WTC11 (cell line): ENCODE measurements around the gene UBXN4.

ENCODE experiments used
- ATF6 ChIP-seq: sonication (generic); formaldehyde crosslinking; IDR thresholded peaks from 2 replicates; pipeline ENCODE4 v1.8.1; 2023; ENCODE audit warnings: mild to moderate bottlenecking, missing genetic modification reagents
- CTCF ChIP-seq: fragments of 200-600 bp; IDR thresholded peaks from 2 replicates; pipeline ENCODE4 v1.8.0; 2022; ENCODE audit warnings: antibody characterized with exemption
- EMX1 ChIP-seq: fragments of 250-450 bp; sonication (Bioruptor Pico); IDR thresholded peaks from 2 replicates; pipeline ENCODE4 v1.8.0; 2021; ENCODE audit warnings: mild to moderate bottlenecking
- SP1 ChIP-seq: sonication (generic); formaldehyde crosslinking; conservative IDR thresholded peaks from 2 replicates; pipeline ENCODE4 v1.8.1; 2022; ENCODE audit warnings: missing genetic modification reagents
- USF2 ChIP-seq: sonication (generic); formaldehyde crosslinking; IDR thresholded peaks from 2 replicates; pipeline ENCODE4 v1.8.1; 2023; ENCODE audit warnings: mild to moderate bottlenecking, missing genetic modification reagents, moderate library complexity
- ZNF263 ChIP-seq: sonication (generic); formaldehyde crosslinking; IDR thresholded peaks from 2 replicates; pipeline ENCODE4 v1.8.1; 2022; ENCODE audit warnings: low read depth, mild to moderate bottlenecking, moderate library complexity, missing genetic modification reagents
- ZNF512 ChIP-seq: sonication (generic); formaldehyde crosslinking; IDR thresholded peaks from 2 replicates; pipeline ENCODE4 v1.8.1; 2022; ENCODE audit warnings: missing genetic modification reagents, borderline replicate concordance
- ZSCAN18 ChIP-seq: fragments of 250-450 bp; sonication (Bioruptor Pico); IDR thresholded peaks from 2 replicates; pipeline ENCODE4 v2.1.2; 2022; ENCODE audit warnings: mild to moderate bottlenecking, moderate library complexity

- TF ChIP-seq ZNF512 (CRISPR knock-in tag) (no peak), CTCF (no peak), ZNF263 (CRISPR knock-in tag) (no peak), ATF6 (CRISPR knock-in tag) (no peak), EMX1 (CRISPR knock-in tag) (no peak), SP1 (CRISPR knock-in tag) (no peak), ZSCAN18 (CRISPR knock-in tag) (no peak), USF2 (CRISPR knock-in tag) (no peak)
These were observed 20.9 kb downstream of the UBXN4 start for GRCh38 chr2:135762530-135762929.
